Testis (tissue), 3 donors: Measurements from ENCODE around the gene B3GNT7. TPM values are rescaled to one million over a fixed set of nuclear protein-coding genes. Genes with fewer than 3 reads are reported as not detected.

Experiments used
- DNase-seq: peaks from one replicate; pipeline ENCODE4 v3.0.0-alpha.2; 2019
- H3K27ac ChIP-seq, 2 donors: fragments of 200-600 bp; sonication (generic); one replicate each; pipeline ENCODE4 v1.5.1; 2019
- H3K27me3 ChIP-seq: fragments of 200-600 bp; sonication (generic); one replicate; pipeline ENCODE4 v1.5.1; 2019
- H3K36me3 ChIP-seq: fragments of 200-600 bp; sonication (generic); one replicate; pipeline ENCODE4 v1.5.1; 2017; ENCODE audit warnings: low read depth; ENCODE audit errors: missing control alignments
- H3K4me1 ChIP-seq: fragments of 200-600 bp; sonication (generic); one replicate; pipeline ENCODE4 v1.5.1; 2019
- H3K4me3 ChIP-seq, 2 donors: fragments of 200-600 bp; sonication (generic); one replicate each; pipeline ENCODE4 v1.5.1; 2017 to 2019
- H3K9me3 ChIP-seq: fragments of 200-600 bp; sonication (generic); one replicate; pipeline ENCODE4 v1.5.1; 2017
- POLR2A ChIP-seq: fragments of 450-650 bp; IDR thresholded peaks from one replicate; pipeline ENCODE4 v1.6.1; 2017; ENCODE audit warnings: antibody characterized with exemption, mild to moderate bottlenecking, moderate library complexity
- WGBS, 2 donors: methylation state at CpG; one replicate each; pipeline ENCODE4 v1.1.5; 2018; 5-methylcytosine and 5-hydroxymethylcytosine counted together
- intact Hi-C: fragments of 100-400 bp; cut with DNase I; formaldehyde crosslinking; loops from one replicate; pipeline ENCODE4 v1.15.1; 2023; ENCODE audit warnings: low total_unique reads
- polyA plus RNA-seq: library from polyadenylated mRNA; stranded (reverse); fragments of 350-450 nt; fragmentation: Illumina TruSeq; extraction: RNeasy Lipid Tissue Mini Kit (QIAGEN cat#74804); gene quantifications from one replicate; pipeline ENCODE4 v1.2.3, GENCODE V29; 2014; ENCODE audit warnings: low read depth, low replicate concordance; ENCODE audit not compliant: insufficient read depth
- total RNA-seq, 2 donors: library from RNA; depleted of rRNA; stranded (reverse); fragments of >200 nt; gene quantifications; one replicate each; pipeline ENCODE4 v1.2.3, GENCODE V29; 2016
- TF ChIP-seq, protein P1 (sequence below), 3 experiments: fragments of 450-650 bp in 2 of 3; fragments of 200-600 bp in 1 of 3; sonication (generic) in 1 of 3; IDR thresholded peaks; one replicate each; pipeline ENCODE4 v1.5.1; 2016 to 2019; ENCODE audit warnings: antibody characterized with exemption in 3 of 3, mild to moderate bottlenecking in 2 of 3, moderate library complexity in 1 of 3

The B3GNT7 gene
- total and polyA plus RNA-seq, 3 donors from 2014 or later = 2.6 to 5.0 (median 3.3) TPM

DNA sequence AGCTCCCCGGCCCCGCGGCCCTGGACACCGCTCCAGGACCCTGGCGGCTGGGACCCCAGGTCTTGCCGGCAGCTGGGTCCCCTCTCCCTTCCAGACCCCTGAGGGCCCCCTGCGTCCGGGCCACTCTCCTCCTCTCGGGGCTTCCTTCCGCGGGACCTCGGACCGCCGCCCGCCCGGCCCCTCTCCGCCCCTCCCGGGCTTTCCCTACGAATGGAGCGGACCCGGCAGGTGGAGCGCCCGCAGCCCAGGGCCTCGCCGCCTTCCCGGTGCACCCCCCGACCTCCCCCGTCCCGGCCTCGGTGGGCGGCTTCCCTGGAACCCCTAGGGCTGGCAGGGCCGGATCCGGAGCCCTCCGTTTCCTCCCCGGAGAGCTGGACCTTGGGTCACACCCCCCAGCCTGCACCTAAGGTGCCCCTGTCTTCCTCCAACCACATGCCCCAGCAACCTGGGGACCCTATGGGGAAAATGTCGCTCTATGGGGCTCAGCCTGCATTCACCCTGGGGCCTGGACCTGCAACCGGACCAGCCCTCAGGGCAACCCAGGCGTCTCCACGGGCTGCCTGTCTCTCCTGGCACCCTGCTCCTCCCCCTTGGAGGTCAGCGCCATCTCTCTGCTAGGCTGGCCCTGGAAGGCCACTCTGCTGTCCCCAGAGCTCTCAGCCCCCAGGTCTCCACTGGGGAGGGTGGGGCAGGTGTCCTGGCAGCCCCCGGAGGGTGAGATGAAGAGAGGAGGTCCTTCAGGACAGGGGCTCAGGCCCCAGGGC lies 730 bp downstream of the B3GNT7 start:
- no peak for TF ChIP-seq POLR2A
- TF ChIP-seq, protein P1, sequence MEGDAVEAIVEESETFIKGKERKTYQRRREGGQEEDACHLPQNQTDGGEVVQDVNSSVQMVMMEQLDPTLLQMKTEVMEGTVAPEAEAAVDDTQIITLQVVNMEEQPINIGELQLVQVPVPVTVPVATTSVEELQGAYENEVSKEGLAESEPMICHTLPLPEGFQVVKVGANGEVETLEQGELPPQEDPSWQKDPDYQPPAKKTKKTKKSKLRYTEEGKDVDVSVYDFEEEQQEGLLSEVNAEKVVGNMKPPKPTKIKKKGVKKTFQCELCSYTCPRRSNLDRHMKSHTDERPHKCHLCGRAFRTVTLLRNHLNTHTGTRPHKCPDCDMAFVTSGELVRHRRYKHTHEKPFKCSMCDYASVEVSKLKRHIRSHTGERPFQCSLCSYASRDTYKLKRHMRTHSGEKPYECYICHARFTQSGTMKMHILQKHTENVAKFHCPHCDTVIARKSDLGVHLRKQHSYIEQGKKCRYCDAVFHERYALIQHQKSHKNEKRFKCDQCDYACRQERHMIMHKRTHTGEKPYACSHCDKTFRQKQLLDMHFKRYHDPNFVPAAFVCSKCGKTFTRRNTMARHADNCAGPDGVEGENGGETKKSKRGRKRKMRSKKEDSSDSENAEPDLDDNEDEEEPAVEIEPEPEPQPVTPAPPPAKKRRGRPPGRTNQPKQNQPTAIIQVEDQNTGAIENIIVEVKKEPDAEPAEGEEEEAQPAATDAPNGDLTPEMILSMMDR (IDR thresholded peaks at IDR 0.05) = no peak
- peak overlapping the region; percentile 68 to 70 for H3K27ac ChIP-seq
- no peaks in the 10 kb centered on the region for H3K9me3 ChIP-seq
- H3K4me1 ChIP-seq = peaks cover 24% of the 10 kb centered on the region
- H3K27me3 ChIP-seq = no peaks in the 10 kb centered on the region
- intact Hi-C loops = no loop called here
- H3K4me3 ChIP-seq = peak overlapping the region; percentile 60 to 68
- DNase-seq = no peak
- H3K36me3 ChIP-seq = no peaks in the 10 kb centered on the region
- 6% methylated on average over 31 of the region's 41 CpGs; no CpG with 5 or more reads in 1 of the 2 donors for WGBS, 2 donors

DNA sequence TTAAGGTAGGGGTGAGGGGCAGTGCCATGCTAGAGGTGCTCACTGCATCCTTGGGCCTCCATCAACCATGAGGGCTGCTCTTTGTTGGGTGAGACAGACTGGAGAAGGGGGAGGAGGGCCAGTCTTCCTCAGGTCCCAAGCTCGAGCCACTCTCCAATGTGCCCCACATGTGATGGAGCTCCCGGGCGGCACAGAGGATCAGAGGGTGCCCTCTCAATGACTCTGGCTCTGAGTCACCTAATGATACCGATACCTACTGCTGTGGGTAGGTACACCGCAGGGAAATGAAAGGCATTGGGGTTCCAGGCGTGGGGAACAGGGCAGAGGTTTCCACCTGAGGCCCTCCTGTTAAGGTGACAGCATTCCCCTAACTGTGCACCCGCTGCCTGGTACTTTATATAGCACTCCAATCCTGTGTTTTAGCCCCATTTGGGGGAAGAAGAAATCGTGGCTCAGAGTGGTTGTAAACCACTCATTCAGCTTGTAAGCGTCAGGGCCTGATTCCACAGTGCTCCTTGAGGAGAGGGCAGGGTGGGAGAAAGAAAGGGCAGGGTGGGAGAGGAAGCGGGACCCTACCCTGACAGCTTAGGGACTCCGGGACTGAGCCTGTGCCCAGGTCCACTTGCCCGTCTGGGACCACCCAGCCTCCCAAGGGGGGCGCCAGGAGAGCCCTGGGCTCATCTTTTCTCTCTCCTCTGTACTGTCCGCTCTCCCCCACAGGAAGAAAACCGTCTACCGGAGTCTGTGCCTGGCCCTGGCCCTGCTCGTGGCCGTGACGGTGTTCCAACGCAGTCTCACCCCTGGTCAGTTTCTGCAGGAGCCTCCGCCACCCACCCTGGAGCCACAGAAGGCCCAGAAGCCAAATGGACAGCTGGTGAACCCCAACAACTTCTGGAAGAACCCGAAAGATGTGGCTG lies 1.8 kb downstream of the B3GNT7 start:
- TF ChIP-seq, protein P1 (IDR thresholded peaks at IDR 0.05) = no peak
- no peak for TF ChIP-seq POLR2A
- Histone ChIP-seq H3K27ac (peak overlapping the region in 1 of 2 donors; percentile 68), H3K36me3 (no peaks in the 10 kb centered on the region), H3K9me3 (no peaks in the 10 kb centered on the region), H3K27me3 (no peaks in the 10 kb centered on the region), H3K4me3 (no peak overlapping the region), H3K4me1 (peaks cover 24% of the 10 kb centered on the region)
- WGBS, 2 donors = 70 to 83% methylated on average over 7 to 22 of the region's 22 CpGs
- intact Hi-C loops = no loop called here
- DNase-seq = no peak

DNA sequence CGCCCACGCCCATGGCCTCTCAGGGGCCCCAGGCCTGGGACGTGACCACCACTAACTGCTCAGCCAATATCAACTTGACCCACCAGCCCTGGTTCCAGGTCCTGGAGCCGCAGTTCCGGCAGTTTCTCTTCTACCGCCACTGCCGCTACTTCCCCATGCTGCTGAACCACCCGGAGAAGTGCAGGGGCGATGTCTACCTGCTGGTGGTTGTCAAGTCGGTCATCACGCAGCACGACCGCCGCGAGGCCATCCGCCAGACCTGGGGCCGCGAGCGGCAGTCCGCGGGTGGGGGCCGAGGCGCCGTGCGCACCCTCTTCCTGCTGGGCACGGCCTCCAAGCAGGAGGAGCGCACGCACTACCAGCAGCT lies 2.4 kb downstream of the B3GNT7 start:
- H3K4me3 ChIP-seq = no peak overlapping the region
- peaks cover 24% of the 10 kb centered on the region for H3K4me1 ChIP-seq
- H3K9me3 ChIP-seq = no peaks in the 10 kb centered on the region
- intact Hi-C loops = no loop called here
- H3K27me3 ChIP-seq = no peaks in the 10 kb centered on the region
- 76 to 95% methylated on average over 8 to 28 of the region's 28 CpGs for WGBS, 2 donors
- no peak for DNase-seq
- no peak for TF ChIP-seq POLR2A
- TF ChIP-seq, protein P1 (IDR thresholded peaks at IDR 0.05) = no peak
- no peaks in the 10 kb centered on the region for H3K36me3 ChIP-seq
- no peak overlapping the region for H3K27ac ChIP-seq

DNA sequence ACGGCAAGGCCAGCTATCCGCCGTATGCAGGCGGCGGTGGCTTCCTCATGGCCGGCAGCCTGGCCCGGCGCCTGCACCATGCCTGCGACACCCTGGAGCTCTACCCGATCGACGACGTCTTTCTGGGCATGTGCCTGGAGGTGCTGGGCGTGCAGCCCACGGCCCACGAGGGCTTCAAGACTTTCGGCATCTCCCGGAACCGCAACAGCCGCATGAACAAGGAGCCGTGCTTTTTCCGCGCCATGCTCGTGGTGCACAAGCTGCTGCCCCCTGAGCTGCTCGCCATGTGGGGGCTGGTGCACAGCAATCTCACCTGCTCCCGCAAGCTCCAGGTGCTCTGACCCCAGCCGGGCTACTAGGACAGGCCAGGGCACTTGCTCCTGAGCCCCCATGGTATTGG lies 3.1 kb downstream of the B3GNT7 start:
- H3K9me3 ChIP-seq = no peaks in the 10 kb centered on the region
- H3K4me3 ChIP-seq = no peak overlapping the region
- WGBS, 2 donors = 83 to 88% methylated on average over 9 to 27 of the region's 27 CpGs
- peaks cover 29% of the 10 kb centered on the region for H3K4me1 ChIP-seq
- no peak for TF ChIP-seq POLR2A
- TF ChIP-seq, protein P1 (IDR thresholded peaks at IDR 0.05) = no peak
- no peaks in the 10 kb centered on the region for H3K27me3 ChIP-seq
- no peaks in the 10 kb centered on the region for H3K36me3 ChIP-seq
- DNase-seq = no peak
- intact Hi-C loops = no loop called here
- peak overlapping the region; percentile 64 to 72 for H3K27ac ChIP-seq
